Smooth muscle cell (in vitro differentiated cells): ENCODE results near the gene FRMD8. TPM values are rescaled to one million over a fixed set of nuclear protein-coding genes. Genes with fewer than 3 reads are reported as not detected.

Experiments
- DNase-seq: peaks from one replicate; lab custom pipeline; 2025; ENCODE audit not compliant: unreplicated experiment; lab: John Stamatoyannopoulos, UW
- H2AFZ ChIP-seq: fragments of 200-600 bp; sonication (generic); 2 replicates; pipeline ENCODE4 v1.6.0; 2016; ENCODE audit warnings: antibody characterized with exemption, low read depth, mild to moderate bottlenecking
- H3F3A ChIP-seq: fragments of 200-600 bp; sonication (generic); 2 replicates; pipeline ENCODE4 v1.6.0; 2017; ENCODE audit warnings: antibody characterized with exemption, low read depth
- H3K27ac ChIP-seq: fragments of 200-600 bp; sonication (generic); 2 replicates; pipeline ENCODE4 v1.5.1; 2016; ENCODE audit warnings: low read depth, mild to moderate bottlenecking
- H3K27me3 ChIP-seq: fragments of 200-600 bp; sonication (generic); 2 replicates; pipeline ENCODE4 v1.6.1; 2016; ENCODE audit warnings: low read depth, mild to moderate bottlenecking
- H3K36me3 ChIP-seq: fragments of 200-600 bp; sonication (generic); 2 replicates; pipeline ENCODE4 v1.5.1; 2016; ENCODE audit warnings: low read depth
- H3K4me1 ChIP-seq: fragments of 200-600 bp; sonication (generic); 2 replicates; pipeline ENCODE4 v1.5.1; 2016; ENCODE audit warnings: low read depth
- H3K4me2 ChIP-seq: fragments of 200-600 bp; sonication (generic); 2 replicates; pipeline ENCODE4 v1.6.0; 2016; ENCODE audit warnings: mild to moderate bottlenecking
- H3K4me3 ChIP-seq: fragments of 200-600 bp; sonication (generic); 2 replicates; pipeline ENCODE4 v1.5.1; 2016; ENCODE audit warnings: mild to moderate bottlenecking
- H3K79me2 ChIP-seq: fragments of 200-600 bp; sonication (generic); 2 replicates; pipeline ENCODE4 v1.6.0; 2016; ENCODE audit warnings: low read depth, mild to moderate bottlenecking
- H3K9ac ChIP-seq: fragments of 200-600 bp; sonication (generic); 2 replicates; pipeline ENCODE4 v1.6.0; 2016; ENCODE audit warnings: low read depth
- H3K9me3 ChIP-seq: fragments of 200-600 bp; sonication (generic); replicated peaks from 2 replicates; pipeline ENCODE4 v1.5.1; 2016; ENCODE audit warnings: low read depth
- H4K20me1 ChIP-seq: fragments of 200-600 bp; sonication (generic); 2 replicates; pipeline ENCODE4 v1.6.0; 2016; ENCODE audit warnings: low read depth
- WGBS: methylation state at CpG from one replicate; pipeline ENCODE4 v1.1.7; 2016; ENCODE audit warnings: low lambda C conversion rate; 5-methylcytosine and 5-hydroxymethylcytosine counted together
- polyA plus RNA-seq: library from polyadenylated mRNA; unstranded; fragments of >200 nt; fragmentation: Nextera tagmentation; extraction: Ambion mirVana; gene quantifications from 2 replicates; pipeline ENCODE4 v1.2.1, GENCODE V29; 2016
- total RNA-seq: library from RNA; depleted of rRNA; stranded (reverse); fragments of >200 nt; gene quantifications from 2 replicates; pipeline ENCODE4 v1.2.3, GENCODE V29; 2014
- TF ChIP-seq, protein P1 (sequence below): fragments of 200-600 bp; sonication (generic); IDR thresholded peaks from 2 replicates; pipeline ENCODE4 v1.5.1; 2017; ENCODE audit warnings: borderline replicate concordance, mild to moderate bottlenecking, antibody characterized with exemption; ENCODE audit not compliant: insufficient read depth, poor library complexity, severe bottlenecking

The FRMD8 gene
- total and polyA plus RNA-seq, 2 experiments from 2014 or later, result 16.7 to 37.8 TPM

- Histone ChIP-seq H3K4me3 (peak overlapping the region; percentile 56), H3K27ac (peak overlapping the region; percentile 23), H3K27me3 (peaks cover 34% of the 10 kb centered on the region), H3K9ac (no peak overlapping the region), H3K4me2 (peak overlapping the region; percentile 85), H4K20me1 (peaks cover 37% of the 10 kb centered on the region), H3K4me1 (no peaks in the 10 kb centered on the region), H3F3A (peaks cover 26% of the 10 kb centered on the region), H3K79me2 (no peaks in the 10 kb centered on the region), H3K36me3 (peaks cover 11% of the 10 kb centered on the region), H2AFZ (no peak overlapping the region), H3K9me3 (no peaks in the 10 kb centered on the region)
- DNase-seq, result no peak
- 29% methylated on average over 16 of the region's 16 CpGs for WGBS
- TF ChIP-seq, protein P1, sequence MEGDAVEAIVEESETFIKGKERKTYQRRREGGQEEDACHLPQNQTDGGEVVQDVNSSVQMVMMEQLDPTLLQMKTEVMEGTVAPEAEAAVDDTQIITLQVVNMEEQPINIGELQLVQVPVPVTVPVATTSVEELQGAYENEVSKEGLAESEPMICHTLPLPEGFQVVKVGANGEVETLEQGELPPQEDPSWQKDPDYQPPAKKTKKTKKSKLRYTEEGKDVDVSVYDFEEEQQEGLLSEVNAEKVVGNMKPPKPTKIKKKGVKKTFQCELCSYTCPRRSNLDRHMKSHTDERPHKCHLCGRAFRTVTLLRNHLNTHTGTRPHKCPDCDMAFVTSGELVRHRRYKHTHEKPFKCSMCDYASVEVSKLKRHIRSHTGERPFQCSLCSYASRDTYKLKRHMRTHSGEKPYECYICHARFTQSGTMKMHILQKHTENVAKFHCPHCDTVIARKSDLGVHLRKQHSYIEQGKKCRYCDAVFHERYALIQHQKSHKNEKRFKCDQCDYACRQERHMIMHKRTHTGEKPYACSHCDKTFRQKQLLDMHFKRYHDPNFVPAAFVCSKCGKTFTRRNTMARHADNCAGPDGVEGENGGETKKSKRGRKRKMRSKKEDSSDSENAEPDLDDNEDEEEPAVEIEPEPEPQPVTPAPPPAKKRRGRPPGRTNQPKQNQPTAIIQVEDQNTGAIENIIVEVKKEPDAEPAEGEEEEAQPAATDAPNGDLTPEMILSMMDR, result no peak
Measured at GRCh38 chr11:65353900-65354264, 32.6 kb upstream of the FRMD8 start.

DNA sequence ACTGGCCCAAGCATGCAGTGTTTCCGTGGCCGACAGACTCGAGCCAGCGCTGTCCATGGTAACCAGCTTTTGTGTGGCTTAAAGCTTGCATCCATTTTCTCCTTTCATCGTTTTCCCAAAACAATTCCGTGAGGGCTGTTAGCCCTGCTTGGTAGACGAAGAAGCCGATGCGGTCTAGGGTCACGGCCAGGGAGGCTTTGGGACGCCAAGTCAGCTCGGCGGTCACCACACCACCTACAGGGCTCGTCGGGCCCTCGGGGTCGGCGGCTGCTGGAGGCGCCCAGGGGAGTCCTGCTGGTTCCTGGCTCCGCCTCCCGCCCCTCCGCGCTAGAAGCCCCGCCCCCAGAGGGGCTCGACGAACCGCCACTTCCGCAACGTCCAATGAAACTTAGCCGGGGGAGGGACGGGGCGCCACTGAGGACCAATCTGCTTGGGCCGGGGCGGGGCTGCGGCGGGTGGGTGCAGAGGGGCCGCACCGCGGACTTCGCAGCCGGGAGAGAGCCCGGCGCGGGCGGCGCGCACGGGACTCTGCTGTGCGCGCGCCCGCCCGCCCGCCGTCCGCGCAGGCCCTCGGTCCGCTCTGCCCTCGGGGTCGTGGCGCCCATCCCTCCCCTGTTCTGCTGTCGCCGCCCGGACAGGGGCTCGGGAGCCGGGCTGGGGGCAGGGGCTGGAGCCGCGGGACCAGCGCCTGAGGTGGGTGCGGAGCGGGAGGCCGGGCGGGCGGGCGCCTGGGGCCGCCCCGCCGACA is 32.0 kb upstream of the FRMD8 start, which contains the start of gene TIGD3:
Gene TIGD3, plus strand, starts transcription at position 487 of the 748 bp plus-strand sequence. CDS start 1,058 bp downstream, outside the sequence.
- DNase-seq, result peak; percentile 93
- peak within 1 kb of the TSS; percentile 85 for H3K4me2 ChIP-seq
- TF ChIP-seq, protein P1, result no peak
- H3F3A ChIP-seq, result peaks cover 26% of the 10 kb centered on the region
- peaks cover 33% of the 10 kb centered on the region for H4K20me1 ChIP-seq
- 2% methylated on average over 17 of the region's 79 CpGs for WGBS
- no peaks in the 10 kb centered on the region for H3K79me2 ChIP-seq
- H3K9ac ChIP-seq, result no peak within 1 kb of the TSS
- H3K27me3 ChIP-seq, result peaks cover 34% of the 10 kb centered on the region
- H3K36me3 ChIP-seq, result peaks cover 6% of the 10 kb centered on the region
- H3K4me1 ChIP-seq, result no peaks in the 10 kb centered on the region
- peak within 1 kb of the TSS; percentile 56 for H3K4me3 ChIP-seq
- H3K9me3 ChIP-seq, result no peaks in the 10 kb centered on the region
- H3K27ac ChIP-seq, result peak within 1 kb of the TSS; percentile 23
- H2AFZ ChIP-seq, result no peak within 1 kb of the TSS

- Histone ChIP-seq H3K9ac (no peak overlapping the region), H3K27me3 (peaks cover 34% of the 10 kb centered on the region), H3K36me3 (peaks cover 6% of the 10 kb centered on the region), H2AFZ (no peak overlapping the region), H4K20me1 (peaks cover 29% of the 10 kb centered on the region), H3K4me1 (no peaks in the 10 kb centered on the region), H3K9me3 (no peaks in the 10 kb centered on the region), H3F3A (peaks cover 26% of the 10 kb centered on the region), H3K4me2 (peak overlapping the region; percentile 85), H3K79me2 (no peaks in the 10 kb centered on the region), H3K27ac (no peak overlapping the region), H3K4me3 (peak overlapping the region; percentile 56)
- DNase-seq, result no peak
- 8% methylated on average over 11 of the region's 47 CpGs for WGBS
- TF ChIP-seq, protein P1, result no peak
Measured at GRCh38 chr11:65355013-65355775, 31.2 kb upstream of the FRMD8 start.
